PC-9 (cell line): Measurements from ENCODE around the gene CCNI2. TPM values are rescaled to one million over a fixed set of nuclear protein-coding genes. Genes with fewer than 3 reads are reported as not detected.

ENCODE experiments used
- BruUV-seq: library from RNA; stranded (reverse); fragments of 400-500 nt; replicated peaks from 2 replicates; lab custom pipeline; 2021; lab: Mats Ljungman, UMichigan
- CTCF ChIA-PET: fragments of 300-600 bp; sonication (Branson Sonifier 250); formaldehyde crosslinking; loops from one replicate; lab custom pipeline; 2022; ENCODE audit warnings: antibody characterized with exemption; lab: Charles Lee
- POLR2A ChIA-PET: fragments of 300-600 bp; sonication (Branson Sonifier 250); formaldehyde crosslinking; loops from one replicate; lab custom pipeline; 2022; ENCODE audit warnings: antibody characterized with exemption; ENCODE audit not compliant: unreplicated experiment; lab: Charles Lee
- DNase-seq, 2 experiments: peaks; one replicate each; pipeline versions ENCODE4 v3.0.0 to v3.0.0-alpha.2; 2015 to 2022; ENCODE audit warnings: mixed read lengths in 1 of 2
- H2AFZ ChIP-seq: fragments of 200-600 bp; sonication (generic); 2 replicates; pipeline ENCODE4 v1.8.1; 2017; ENCODE audit warnings: antibody characterized with exemption
- H3F3A ChIP-seq: fragments of 200-600 bp; sonication (generic); 2 replicates; pipeline ENCODE4 v1.8.1; 2017; ENCODE audit warnings: antibody characterized with exemption, mild to moderate bottlenecking, low read depth; ENCODE audit not compliant: insufficient read depth
- H3K27ac ChIP-seq: fragments of 200-600 bp; sonication (generic); 2 replicates; pipeline ENCODE4 v1.6.1; 2016; ENCODE audit warnings: mixed run types
- H3K27me3 ChIP-seq: fragments of 200-600 bp; sonication (generic); 2 replicates; pipeline ENCODE4 v1.6.1; 2016; ENCODE audit warnings: low read depth, mixed run types; ENCODE audit not compliant: insufficient read depth
- H3K36me3 ChIP-seq: fragments of 200-600 bp; sonication (generic); 2 replicates; pipeline ENCODE4 v1.6.1; 2016; ENCODE audit warnings: low read depth, mixed run types
- H3K4me1 ChIP-seq: fragments of 200-600 bp; sonication (generic); replicated peaks from 2 replicates; pipeline ENCODE4 v1.6.1; 2016; ENCODE audit warnings: mixed run types; ENCODE audit not compliant: insufficient read depth
- H3K4me2 ChIP-seq: fragments of 200-600 bp; sonication (generic); 2 replicates; pipeline ENCODE4 v1.6.1; 2017; ENCODE audit warnings: mixed run types
- H3K4me3 ChIP-seq: fragments of 200-600 bp; sonication (generic); 2 replicates; pipeline ENCODE4 v1.6.1; 2016; ENCODE audit warnings: mixed run types
- H3K79me2 ChIP-seq: fragments of 200-600 bp; sonication (generic); 2 replicates; pipeline ENCODE4 v1.6.1; 2017; ENCODE audit warnings: low read depth, mixed run types
- H3K9me2 ChIP-seq: fragments of 200-600 bp; sonication (generic); 2 replicates; pipeline ENCODE4 v1.8.1; 2017; ENCODE audit warnings: mild to moderate bottlenecking; ENCODE audit not compliant: insufficient read depth
- H3K9me3 ChIP-seq: fragments of 200-600 bp; sonication (generic); 2 replicates; pipeline ENCODE4 v1.8.1; 2016; ENCODE audit warnings: low read depth; ENCODE audit not compliant: insufficient read depth
- H4K20me1 ChIP-seq: fragments of 200-600 bp; sonication (generic); 2 replicates; pipeline ENCODE4 v1.8.1; 2017; ENCODE audit not compliant: insufficient read depth
- EZH2 ChIP-seq: fragments of 200-600 bp; sonication (generic); IDR thresholded peaks from 2 replicates; pipeline ENCODE4 v1.8.0; 2017; ENCODE audit warnings: antibody characterized with exemption, low read depth
- intact Hi-C: fragments of 100-400 bp; cut with micrococcal nuclease; formaldehyde crosslinking; loops from one replicate; pipeline ENCODE4 v1.10.0; 2022; ENCODE audit not compliant: unreplicated experiment
- total RNA-seq: library from RNA; stranded (reverse); gene quantifications from 2 replicates; pipeline ENCODE4 v1.2.3, GENCODE V29; 2021
- TF ChIP-seq, protein P1 (sequence below): fragments of 200-600 bp; sonication (generic); conservative IDR thresholded peaks from 2 replicates; pipeline ENCODE4 v1.6.1; 2017; ENCODE audit warnings: mixed run types, antibody characterized with exemption, mild to moderate bottlenecking, moderate library complexity

CCNI2 gene
- total RNA-seq, 1 experiment from 2014 or later = 1.2 TPM

DNA sequence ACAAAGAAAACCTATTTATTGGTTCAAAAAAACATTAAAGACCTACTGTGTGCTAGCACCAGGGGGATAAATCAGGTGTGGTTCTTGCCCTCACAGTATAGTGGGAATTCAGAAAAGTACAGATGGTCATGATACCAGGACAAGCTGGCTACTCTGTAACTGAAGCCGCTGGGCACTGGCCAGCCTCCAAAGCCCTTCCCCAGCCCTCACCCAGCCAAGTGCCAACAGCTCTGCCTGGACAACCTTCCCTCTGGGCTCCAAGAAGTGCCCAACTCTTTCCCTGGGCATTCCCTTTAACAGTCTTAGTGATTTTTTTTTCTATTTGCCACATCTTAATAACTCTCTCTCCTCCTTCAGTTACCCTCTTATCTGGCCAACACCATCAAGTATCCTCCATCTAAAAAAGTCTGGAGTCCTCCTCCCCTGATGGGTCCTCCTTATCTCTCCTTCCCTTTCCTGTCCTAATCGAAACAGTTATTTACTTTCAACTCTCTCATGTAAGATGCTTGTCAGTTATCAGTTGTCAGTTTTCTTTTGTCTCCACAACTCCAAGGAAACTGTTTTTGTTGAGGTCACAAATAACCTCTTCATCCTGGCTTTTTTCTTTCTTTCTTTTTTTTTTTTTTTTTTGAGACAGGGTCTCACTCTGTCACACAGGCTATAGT, 43.1 kb downstream of the CCNI2 start:
- H3K4me1 ChIP-seq = no peaks in the 10 kb centered on the region
- H3K4me2 ChIP-seq = no peak overlapping the region
- BruUV-seq = no TSS peak
- no peaks in the 10 kb centered on the region for H3K36me3 ChIP-seq
- H4K20me1 ChIP-seq = no peaks in the 10 kb centered on the region; the same call in 1 of the 2 replicates
- H3F3A ChIP-seq = no peaks in the 10 kb centered on the region
- no peak for DNase-seq
- TF ChIP-seq, protein P1, sequence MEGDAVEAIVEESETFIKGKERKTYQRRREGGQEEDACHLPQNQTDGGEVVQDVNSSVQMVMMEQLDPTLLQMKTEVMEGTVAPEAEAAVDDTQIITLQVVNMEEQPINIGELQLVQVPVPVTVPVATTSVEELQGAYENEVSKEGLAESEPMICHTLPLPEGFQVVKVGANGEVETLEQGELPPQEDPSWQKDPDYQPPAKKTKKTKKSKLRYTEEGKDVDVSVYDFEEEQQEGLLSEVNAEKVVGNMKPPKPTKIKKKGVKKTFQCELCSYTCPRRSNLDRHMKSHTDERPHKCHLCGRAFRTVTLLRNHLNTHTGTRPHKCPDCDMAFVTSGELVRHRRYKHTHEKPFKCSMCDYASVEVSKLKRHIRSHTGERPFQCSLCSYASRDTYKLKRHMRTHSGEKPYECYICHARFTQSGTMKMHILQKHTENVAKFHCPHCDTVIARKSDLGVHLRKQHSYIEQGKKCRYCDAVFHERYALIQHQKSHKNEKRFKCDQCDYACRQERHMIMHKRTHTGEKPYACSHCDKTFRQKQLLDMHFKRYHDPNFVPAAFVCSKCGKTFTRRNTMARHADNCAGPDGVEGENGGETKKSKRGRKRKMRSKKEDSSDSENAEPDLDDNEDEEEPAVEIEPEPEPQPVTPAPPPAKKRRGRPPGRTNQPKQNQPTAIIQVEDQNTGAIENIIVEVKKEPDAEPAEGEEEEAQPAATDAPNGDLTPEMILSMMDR = no peak
- TF ChIP-seq EZH2 = no peak
- CTCF ChIA-PET = interaction anchor here (0.5 kb wide), 1 partner anchor 610 kb away, joined by 5 read pairs; no protein-coding TSS in a partner anchor
- no peak overlapping the region for H3K27ac ChIP-seq
- no peaks in the 10 kb centered on the region for H3K79me2 ChIP-seq
- POLR2A ChIA-PET = no interaction called here
- H3K9me2 ChIP-seq = no peaks in the 10 kb centered on the region
- no peak overlapping the region for H3K4me3 ChIP-seq
- H3K27me3 ChIP-seq = no peaks in the 10 kb centered on the region
- no peaks in the 10 kb centered on the region for H3K9me3 ChIP-seq
- intact Hi-C loops = no loop called here
- no peak overlapping the region for H2AFZ ChIP-seq

DNA sequence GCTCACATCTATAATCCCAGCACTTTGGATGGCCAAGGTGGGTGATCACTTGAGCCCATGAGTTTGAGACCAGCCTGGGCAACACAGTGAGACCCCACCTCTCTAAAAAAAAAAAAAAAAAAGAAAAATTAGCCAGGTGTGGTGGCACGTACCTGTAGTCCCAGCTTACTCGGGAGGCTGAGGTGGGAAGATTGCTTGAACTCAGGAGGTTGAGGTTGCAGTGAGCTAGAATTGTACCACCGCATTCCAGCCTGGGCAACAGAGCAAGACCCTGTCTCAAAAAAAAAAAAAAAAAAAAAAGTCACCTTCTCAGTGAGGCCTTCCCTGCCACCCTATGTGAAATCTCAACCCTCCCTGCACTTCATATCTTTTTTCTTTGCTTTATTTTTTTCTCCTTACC, 43.8 kb downstream of the CCNI2 start:
- no TSS peak for BruUV-seq
- Histone ChIP-seq H3K4me1 (no peaks in the 10 kb centered on the region), H3K27me3 (no peaks in the 10 kb centered on the region), H3K9me3 (no peaks in the 10 kb centered on the region), H4K20me1 (no peaks in the 10 kb centered on the region; the same call in 1 of the 2 replicates), H2AFZ (no peak overlapping the region), H3K9me2 (no peaks in the 10 kb centered on the region), H3F3A (no peaks in the 10 kb centered on the region), H3K27ac (no peak overlapping the region), H3K4me3 (no peak overlapping the region), H3K4me2 (no peak overlapping the region), H3K36me3 (no peaks in the 10 kb centered on the region), H3K79me2 (no peaks in the 10 kb centered on the region)
- TF ChIP-seq, protein P1 = no peak
- no peak for TF ChIP-seq EZH2
- ChIA-PET CTCF (no interaction called here), POLR2A (no interaction called here)
- no peak for DNase-seq
- intact Hi-C loops = no loop called here

DNA sequence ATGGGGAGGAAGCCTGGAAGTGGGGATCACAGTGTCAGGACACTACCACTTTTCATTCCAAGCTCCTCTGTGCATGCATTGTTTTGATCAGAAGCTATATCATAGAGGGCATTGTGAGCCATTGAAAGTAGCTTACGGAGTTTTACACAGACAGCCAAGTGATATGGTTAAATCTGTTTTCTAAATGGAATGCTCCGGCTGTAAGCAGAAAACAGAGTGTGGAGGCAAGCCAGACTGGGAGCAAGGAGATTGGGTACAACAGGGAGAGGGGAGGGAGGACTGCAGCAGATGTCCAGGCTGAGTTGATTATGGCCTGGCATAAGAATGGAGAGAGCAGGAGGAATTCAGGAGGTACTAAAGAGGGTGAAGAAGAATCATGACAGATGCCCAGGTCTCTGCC, 50.4 kb downstream of the CCNI2 start:
- Histone ChIP-seq H3K9me3 (no peaks in the 10 kb centered on the region), H3K27ac (no peak overlapping the region), H3K27me3 (no peaks in the 10 kb centered on the region), H4K20me1 (no peaks in the 10 kb centered on the region; the same call in 1 of the 2 replicates), H3K36me3 (no peaks in the 10 kb centered on the region), H3K4me3 (no peak overlapping the region), H2AFZ (no peak overlapping the region), H3K4me2 (no peak overlapping the region), H3K79me2 (no peaks in the 10 kb centered on the region), H3K4me1 (no peaks in the 10 kb centered on the region), H3F3A (no peaks in the 10 kb centered on the region), H3K9me2 (no peaks in the 10 kb centered on the region)
- CTCF ChIA-PET = no interaction called here
- DNase-seq = no peak
- no peak for TF ChIP-seq EZH2
- TF ChIP-seq, protein P1 = no peak
- BruUV-seq = no TSS peak
- POLR2A ChIA-PET = interaction anchor here (0.6 to 0.7 kb wide), 3 partner anchors 18 to 216 kb away, joined by 8 to 15 read pairs (median 14); no protein-coding TSS in a partner anchor
- intact Hi-C loops = no loop called here
